ENCODE results near the gene GNLY. TPM values are rescaled to one million over a fixed set of nuclear protein-coding genes. Genes with fewer than 3 reads are reported as not detected.

GNLY gene
- total and polyA plus RNA-seq, 2 donors from 2014 or later: 5.5 to 8.1 TPM

DNA sequence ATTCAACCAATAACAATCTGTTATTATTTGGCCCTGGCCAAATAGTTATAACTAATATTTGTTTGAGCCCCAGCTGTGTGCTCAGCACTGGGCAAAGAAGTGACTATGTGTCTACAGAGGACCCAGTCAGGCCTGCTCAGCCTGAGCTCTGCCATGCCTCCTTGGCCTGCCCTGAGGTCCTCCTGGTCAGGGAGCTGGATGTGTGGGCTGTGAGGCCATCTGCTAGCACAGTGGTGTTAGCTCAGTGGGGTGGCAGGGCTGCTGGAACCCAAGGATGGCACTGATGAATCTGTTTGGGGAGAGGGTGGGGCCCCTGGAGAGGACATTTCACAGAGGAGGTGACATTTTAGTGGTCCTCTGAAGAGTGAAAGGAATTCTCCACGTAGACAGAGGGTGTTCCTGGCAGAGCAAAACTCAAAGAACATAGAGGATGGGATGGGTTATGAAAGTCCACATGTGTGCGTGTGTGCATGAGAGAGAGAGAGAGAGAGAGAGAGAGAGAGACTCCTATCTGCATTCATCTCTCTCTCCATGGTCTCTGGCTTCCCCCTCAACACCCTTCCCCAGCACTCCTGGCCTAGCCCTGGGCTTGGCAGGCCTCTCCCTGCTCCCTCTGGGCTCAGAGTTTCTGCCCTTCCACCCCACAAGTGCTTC lies 38.4 kb downstream of the GNLY start:
- no peak for FAIRE-seq
- no peaks in the 10 kb centered on the region for H3K36me3 ChIP-seq (ENCODE audit: control insufficient read depth in 2 of 3, insufficient read depth in 3 of 3, low read length in 3 of 3)
- H3K9me3 ChIP-seq (ENCODE audit: control insufficient read depth in 2 of 3, insufficient read depth in 1 of 3, low read length in 3 of 3): no peaks in the 10 kb centered on the region
- no peak overlapping the region for H3K4me3 ChIP-seq (ENCODE audit: low read length in 3 of 3)
- H3K4me1 ChIP-seq (ENCODE audit: control insufficient read depth in 2 of 3, insufficient read depth in 2 of 3, low read depth in 1 of 3, low read length in 3 of 3): peaks cover 0 to 5% (median 4%) of the 10 kb centered on the region in 3 donors
- TF ChIP-seq CTCF (IDR thresholded peaks at IDR 0.05; ENCODE audit: borderline replicate concordance, extremely low read depth, insufficient read depth): no peak
- DNase-seq: no peak
- H3K27ac ChIP-seq (ENCODE audit: low read depth in 2 of 2, low read length in 2 of 2): no peak overlapping the region
- no peak overlapping the region for H3K9ac ChIP-seq (ENCODE audit: low read length in 3 of 3)
- intact Hi-C loops (cut with DNase I): no loop called here
- no peaks in the 10 kb centered on the region for H3K27me3 ChIP-seq (ENCODE audit: control insufficient read depth, insufficient read depth, low read length)

DNA sequence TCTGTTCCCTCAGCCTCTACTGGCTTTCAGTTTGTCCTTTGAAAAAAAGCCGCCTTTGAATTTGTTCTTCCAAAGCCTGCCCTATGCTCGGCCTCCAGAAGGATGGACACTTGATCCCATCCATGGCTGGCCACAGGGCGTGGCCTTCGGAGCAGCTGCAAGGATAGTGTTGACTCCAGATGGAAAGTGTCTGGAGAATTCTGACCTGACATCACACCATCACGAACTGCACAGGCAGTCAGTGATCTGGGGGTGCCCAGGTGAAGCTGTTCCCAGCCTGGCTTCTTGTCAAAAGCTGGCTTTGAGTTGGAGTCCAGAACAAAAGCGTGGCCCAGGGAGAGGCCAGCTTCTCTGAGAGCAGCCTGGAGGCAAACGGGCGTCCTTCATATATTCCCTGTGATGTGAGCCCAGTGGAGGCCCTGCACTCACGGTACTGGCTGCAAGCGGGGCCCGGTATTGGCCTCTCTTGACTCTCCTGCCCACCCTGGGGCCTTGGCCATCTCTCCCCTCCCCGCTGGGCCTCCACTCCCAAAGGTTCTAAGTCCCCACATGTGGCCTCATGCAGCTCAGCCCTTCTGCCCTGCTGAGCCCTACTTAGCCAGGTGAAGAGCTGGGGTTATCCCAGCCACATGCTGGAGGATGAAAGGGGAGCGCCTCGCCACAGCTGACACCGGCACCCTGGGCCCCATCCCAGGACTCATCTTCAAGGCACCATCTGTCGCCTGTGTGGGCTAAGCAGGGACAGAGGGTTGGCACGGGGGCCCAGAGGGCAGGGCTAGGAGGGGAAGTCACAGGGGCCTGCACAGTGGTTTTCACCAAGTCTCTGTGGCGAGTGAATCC lies 39.2 kb downstream of the GNLY start:
- H3K27ac ChIP-seq (ENCODE audit: low read depth in 2 of 2, low read length in 2 of 2): no peak overlapping the region
- no peaks in the 10 kb centered on the region for H3K36me3 ChIP-seq (ENCODE audit: control insufficient read depth in 2 of 3, insufficient read depth in 3 of 3, low read length in 3 of 3)
- H3K4me1 ChIP-seq (ENCODE audit: control insufficient read depth in 2 of 3, insufficient read depth in 2 of 3, low read depth in 1 of 3, low read length in 3 of 3): peaks cover 0 to 11% (median 5%) of the 10 kb centered on the region in 3 donors
- no peaks in the 10 kb centered on the region for H3K9me3 ChIP-seq (ENCODE audit: control insufficient read depth in 2 of 3, insufficient read depth in 1 of 3, low read length in 3 of 3)
- no peak overlapping the region for H3K4me3 ChIP-seq (ENCODE audit: low read length in 3 of 3)
- TF ChIP-seq CTCF (IDR thresholded peaks at IDR 0.05; ENCODE audit: borderline replicate concordance, extremely low read depth, insufficient read depth): no peak
- FAIRE-seq: no peak
- intact Hi-C loops (cut with DNase I): no loop called here
- no peaks in the 10 kb centered on the region for H3K27me3 ChIP-seq (ENCODE audit: control insufficient read depth, insufficient read depth, low read length)
- no peak overlapping the region for H3K9ac ChIP-seq (ENCODE audit: low read length in 3 of 3)
- peak in 4 of 5 donors; percentile 62 to 70 (median 66) for DNase-seq

GRCh38 chr2:85734015-85734414 lies 39.9 kb downstream of the GNLY start:
- FAIRE-seq: no peak
- TF ChIP-seq CTCF (IDR thresholded peaks at IDR 0.05; ENCODE audit: borderline replicate concordance, extremely low read depth, insufficient read depth): no peak
- Histone ChIP-seq H3K4me3 (ENCODE audit: low read length in 3 of 3) (no peak overlapping the region), H3K36me3 (ENCODE audit: control insufficient read depth in 2 of 3, insufficient read depth in 3 of 3, low read length in 3 of 3) (no peaks in the 10 kb centered on the region), H3K27me3 (ENCODE audit: control insufficient read depth, insufficient read depth, low read length) (no peaks in the 10 kb centered on the region), H3K27ac (ENCODE audit: low read depth in 2 of 2, low read length in 2 of 2) (no peak overlapping the region), H3K4me1 (ENCODE audit: control insufficient read depth in 2 of 3, insufficient read depth in 2 of 3, low read depth in 1 of 3, low read length in 3 of 3) (peaks cover 0 to 11% (median 3%) of the 10 kb centered on the region in 3 donors), H3K9ac (ENCODE audit: low read length in 3 of 3) (no peak overlapping the region), H3K9me3 (ENCODE audit: control insufficient read depth in 2 of 3, insufficient read depth in 1 of 3, low read length in 3 of 3) (no peaks in the 10 kb centered on the region)
- intact Hi-C loops (cut with DNase I): no loop called here
- DNase-seq: no peak

Data from kidney (tissue), 14 donors.